ENCODE data around the gene GATA5.

GRCh38 chr20:62525014-62525413 is 49.2 kb upstream of the GATA5 start:
- TF ChIP-seq REST (IDR thresholded peaks at IDR 0.05; ENCODE audit: insufficient read depth in 1 of 2, low read depth in 2 of 2, low read length in 2 of 2) (no peak), POLR2AphosphoS5 (IDR thresholded peaks at IDR 0.05; ENCODE audit: low read depth, low read length) (no peak)
